GM18526 (cell line): Measurements from ENCODE around the gene PDLIM5.

Experiments used
- POLR2A ChIP-seq: IDR thresholded peaks from 3 replicates; pipeline ENCODE4 v1.6.1; 2011; ENCODE audit not compliant: insufficient read length; ENCODE audit errors: extremely low read depth

Gene PDLIM5

GRCh38 chr4:94571715-94572114 is 120.0 kb downstream of the PDLIM5 start:
- TF ChIP-seq POLR2A: no peak

- no peak for TF ChIP-seq POLR2A
Measured at GRCh38 chr4:94574050-94574449, 122.3 kb downstream of the PDLIM5 start.

GRCh38 chr4:94574616-94575015 is 122.9 kb downstream of the PDLIM5 start:
- no peak for TF ChIP-seq POLR2A

GRCh38 chr4:94575652-94576051 is 123.9 kb downstream of the PDLIM5 start:
- no peak for TF ChIP-seq POLR2A

GRCh38 chr4:94576210-94576609 is 124.5 kb downstream of the PDLIM5 start:
- no peak for TF ChIP-seq POLR2A

GRCh38 chr4:94577136-94577535 is 125.4 kb downstream of the PDLIM5 start:
- no peak for TF ChIP-seq POLR2A

- TF ChIP-seq POLR2A: no peak
Measured at GRCh38 chr4:94578195-94578594, 126.5 kb downstream of the PDLIM5 start.

- no peak for TF ChIP-seq POLR2A
Measured at GRCh38 chr4:94581766-94582165, 130.0 kb downstream of the PDLIM5 start.

GRCh38 chr4:94582517-94582916 is 130.8 kb downstream of the PDLIM5 start:
- no peak for TF ChIP-seq POLR2A

GRCh38 chr4:94583914-94584641 is 132.3 kb downstream of the PDLIM5 start:
- no peak for TF ChIP-seq POLR2A

- TF ChIP-seq POLR2A: no peak
Measured at GRCh38 chr4:94588896-94589693, 137.4 kb downstream of the PDLIM5 start.

- TF ChIP-seq POLR2A: no peak
Measured at GRCh38 chr4:94590493-94590892, 138.8 kb downstream of the PDLIM5 start.

- no peak for TF ChIP-seq POLR2A
Measured at GRCh38 chr4:94591289-94591688, 139.5 kb downstream of the PDLIM5 start.

- no peak for TF ChIP-seq POLR2A
Measured at GRCh38 chr4:94595013-94595412, 143.3 kb downstream of the PDLIM5 start.

GRCh38 chr4:94595880-94596483 is 144.2 kb downstream of the PDLIM5 start:
- no peak for TF ChIP-seq POLR2A

- TF ChIP-seq POLR2A: no peak
Measured at GRCh38 chr4:94598758-94599157, 147.0 kb downstream of the PDLIM5 start.
